Esophagus muscularis mucosa (tissue), 4 donors: ENCODE results near the gene CS.

Source experiments
- CTCF ChIP-seq, 3 experiments: fragments of 200-600 bp in 2 of 3; fragments of 450-650 bp in 1 of 3; sonication (generic) in 2 of 3; IDR thresholded peaks; one replicate each; pipeline ENCODE4 v1.5.1; 2017 to 2019; ENCODE audit warnings: antibody characterized with exemption in 3 of 3, mild to moderate bottlenecking in 2 of 3, moderate library complexity in 1 of 3
- EP300 ChIP-seq: sonication (generic); formaldehyde crosslinking; IDR thresholded peaks from one replicate; pipeline ENCODE4 v1.6.1; 2017; ENCODE audit warnings: antibody characterized with exemption
- POLR2A ChIP-seq: fragments of 450-650 bp; IDR thresholded peaks from one replicate; pipeline ENCODE4 v1.6.1; 2017; ENCODE audit warnings: antibody characterized with exemption, moderate library complexity, mild to moderate bottlenecking, low read depth
- POLR2AphosphoS5 ChIP-seq, 2 donors: sonication (generic); formaldehyde crosslinking; IDR thresholded peaks; one replicate each; pipeline ENCODE4 v1.6.1; 2017; ENCODE audit warnings: antibody characterized with exemption in 2 of 2

DNA sequence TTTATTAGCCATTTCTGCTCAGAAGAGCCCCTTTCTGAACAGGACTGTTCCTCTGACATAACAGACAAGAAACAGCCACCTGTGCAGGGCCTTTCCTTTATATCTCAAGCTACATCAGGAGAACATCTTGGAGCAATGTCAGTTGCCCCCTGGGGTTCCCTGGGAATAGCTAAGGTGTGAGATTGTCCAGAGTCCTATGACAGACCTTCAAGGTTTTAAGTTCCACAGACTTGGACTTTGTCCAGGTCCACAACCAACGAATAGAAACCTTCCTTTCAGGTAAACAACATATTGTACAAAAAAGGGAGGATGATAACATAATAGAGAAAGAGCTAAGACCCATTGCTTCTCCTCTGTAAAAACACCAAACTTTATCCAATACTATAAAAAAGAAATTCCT, 41.5 kb upstream of the CS start:
- TF ChIP-seq CTCF (IDR thresholded peaks at IDR 0.05): no peak
- TF ChIP-seq POLR2AphosphoS5 (IDR thresholded peaks at IDR 0.05): no peak
- no peak for TF ChIP-seq POLR2A
- TF ChIP-seq EP300: no peak
